ENCODE measurements around the gene INHBA.

Gene INHBA

GRCh38 chr7:41710838-41711237 lies 7.9 kb upstream of the INHBA start:
- no peak for DNase-seq

- DNase-seq, result no peak
Measured at GRCh38 chr7:41709621-41710020, 6.7 kb upstream of the INHBA start.

GRCh38 chr7:41708581-41709358 lies 5.9 kb upstream of the INHBA start:
- no peak for DNase-seq

GRCh38 chr7:41706228-41706930 lies 3.5 kb upstream of the INHBA start:
- DNase-seq, result no peak

- peak; percentile 26 for DNase-seq
Measured at GRCh38 chr7:41705109-41705901, 2.4 kb upstream of the INHBA start.

- no peak for DNase-seq
Measured at GRCh38 chr7:41701068-41701941, 1.6 kb downstream of the INHBA start.

- DNase-seq, result no peak
Measured at GRCh38 chr7:41700044-41700471, 2.8 kb downstream of the INHBA start.

- no peak for DNase-seq
Measured at GRCh38 chr7:41699516-41699915, 3.4 kb downstream of the INHBA start.

- DNase-seq, result no peak
Measured at GRCh38 chr7:41698726-41699125, 4.2 kb downstream of the INHBA start.

GRCh38 chr7:41698114-41698513 lies 4.8 kb downstream of the INHBA start:
- DNase-seq, result no peak

- no peak for DNase-seq
Measured at GRCh38 chr7:41696323-41696916, 6.5 kb downstream of the INHBA start.

GRCh38 chr7:41695661-41696322 lies 7.1 kb downstream of the INHBA start:
- DNase-seq, result no peak

GRCh38 chr7:41694495-41694894 lies 8.4 kb downstream of the INHBA start:
- DNase-seq, result no peak

- no peak for DNase-seq
Measured at GRCh38 chr7:41693150-41693997, 9.5 kb downstream of the INHBA start.

GRCh38 chr7:41692251-41692650 lies 10.6 kb downstream of the INHBA start:
- DNase-seq, result no peak

GRCh38 chr7:41691286-41692190 lies 11.4 kb downstream of the INHBA start:
- no peak for DNase-seq

- no peak for DNase-seq
Measured at GRCh38 chr7:41689815-41690214, 13.1 kb downstream of the INHBA start.

- DNase-seq, result no peak
Measured at GRCh38 chr7:41688906-41689305, 14.0 kb downstream of the INHBA start.

- no peak for DNase-seq
Measured at GRCh38 chr7:41688012-41688625, 14.8 kb downstream of the INHBA start.

All from activated CD4-positive, alpha-beta T cell treated with anti-CD3 and anti-CD28 coated beads, Interleukin-2, amount 50 U/mL, for 1 hour (primary cell).